Measurements from ENCODE around the gene OXLD1. TPM values are rescaled to one million over a fixed set of nuclear protein-coding genes. Genes with fewer than 3 reads are reported as not detected.

OXLD1 gene
- total RNA-seq, 1 experiment from 2014 or later = 37.0 TPM

DNA sequence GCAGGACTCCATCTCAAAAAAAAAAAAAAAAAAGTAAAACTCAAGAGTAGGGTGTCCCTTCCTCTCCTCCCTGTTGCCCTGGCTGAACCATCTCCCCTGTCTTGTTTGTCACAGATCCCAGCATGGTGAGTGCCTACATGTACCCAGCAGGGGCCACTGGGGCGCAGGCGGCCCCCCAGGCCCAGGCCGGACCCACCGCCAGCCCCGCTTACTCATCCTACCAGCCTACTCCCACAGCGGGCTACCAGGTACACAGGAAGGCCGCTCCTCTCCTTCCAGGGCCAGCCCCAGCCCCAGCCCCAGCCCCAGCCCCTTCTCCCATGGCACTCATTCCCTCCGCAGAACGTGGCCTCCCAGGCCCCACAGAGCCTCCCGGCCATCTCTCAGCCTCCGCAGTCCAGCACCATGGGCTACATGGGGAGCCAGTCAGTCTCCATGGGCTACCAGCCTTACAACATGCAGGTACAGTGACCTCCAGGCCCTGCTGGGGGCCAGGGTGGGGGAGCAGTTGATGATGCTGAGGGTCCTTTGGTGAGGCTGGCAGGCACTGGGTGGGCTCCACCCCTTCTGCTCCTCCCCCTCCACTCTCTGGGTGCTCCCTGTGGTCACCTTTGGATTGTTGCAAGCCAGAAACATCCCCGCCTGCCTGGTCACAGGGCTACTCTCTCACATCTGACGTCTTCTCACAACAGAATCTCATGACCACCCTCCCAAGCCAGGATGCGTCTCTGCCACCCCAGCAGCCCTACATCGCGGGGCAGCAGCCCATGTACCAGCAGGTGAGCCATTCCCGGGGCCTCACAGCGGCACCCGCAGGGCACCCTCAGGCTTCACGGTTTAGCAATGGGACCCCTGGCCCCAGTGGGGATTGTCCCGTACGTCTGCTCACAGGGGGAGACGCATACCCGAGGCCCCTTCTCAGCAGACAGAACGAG, 34.2 kb upstream of the OXLD1 start:
- TF ChIP-seq, protein P1, sequence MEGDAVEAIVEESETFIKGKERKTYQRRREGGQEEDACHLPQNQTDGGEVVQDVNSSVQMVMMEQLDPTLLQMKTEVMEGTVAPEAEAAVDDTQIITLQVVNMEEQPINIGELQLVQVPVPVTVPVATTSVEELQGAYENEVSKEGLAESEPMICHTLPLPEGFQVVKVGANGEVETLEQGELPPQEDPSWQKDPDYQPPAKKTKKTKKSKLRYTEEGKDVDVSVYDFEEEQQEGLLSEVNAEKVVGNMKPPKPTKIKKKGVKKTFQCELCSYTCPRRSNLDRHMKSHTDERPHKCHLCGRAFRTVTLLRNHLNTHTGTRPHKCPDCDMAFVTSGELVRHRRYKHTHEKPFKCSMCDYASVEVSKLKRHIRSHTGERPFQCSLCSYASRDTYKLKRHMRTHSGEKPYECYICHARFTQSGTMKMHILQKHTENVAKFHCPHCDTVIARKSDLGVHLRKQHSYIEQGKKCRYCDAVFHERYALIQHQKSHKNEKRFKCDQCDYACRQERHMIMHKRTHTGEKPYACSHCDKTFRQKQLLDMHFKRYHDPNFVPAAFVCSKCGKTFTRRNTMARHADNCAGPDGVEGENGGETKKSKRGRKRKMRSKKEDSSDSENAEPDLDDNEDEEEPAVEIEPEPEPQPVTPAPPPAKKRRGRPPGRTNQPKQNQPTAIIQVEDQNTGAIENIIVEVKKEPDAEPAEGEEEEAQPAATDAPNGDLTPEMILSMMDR (IDR thresholded peaks at IDR 0.05; ENCODE audit: insufficient read depth in 1 of 2, low read depth in 1 of 2, low read length in 1 of 2, severe bottlenecking in 1 of 2, unreplicated experiment in 1 of 2) = no peak
- Mint-ChIP-seq H3K27me3 (ENCODE audit: insufficient read depth, unreplicated experiment) (no peaks in the 10 kb centered on the region), H3K4me3 (ENCODE audit: unreplicated experiment) (peak overlapping the region; percentile 93), H3K9me3 (ENCODE audit: unreplicated experiment) (no peaks in the 10 kb centered on the region), H3K4me1 (ENCODE audit: low read depth, unreplicated experiment) (peaks cover 23% of the 10 kb centered on the region), H3K27ac (ENCODE audit: unreplicated experiment) (peak overlapping the region; percentile 12), H3K36me3 (ENCODE audit: insufficient read depth, unreplicated experiment) (peaks cover 99% of the 10 kb centered on the region)
- intact Hi-C loops (cut with micrococcal nuclease; ENCODE audit: unreplicated experiment) = no loop called here
- ChIA-PET POLR2A (interaction anchor here (0.5 to 3.0 kb wide), 2 partner anchors 17 to 62 kb away, joined by 3 to 45 read pairs; partner anchors contain the start of genes ARL16 and HGS), CTCF (interaction anchor here (0.9 kb wide), 1 partner anchor 181 kb away, joined by 4 read pairs; no protein-coding TSS in a partner anchor)
- no peak for DNase-seq
- peaks cover 8% of the 10 kb centered on the region for H3K36me3 ChIP-seq (ENCODE audit: control insufficient read depth, insufficient read depth, low read length)
- no TSS peak for BruUV-seq (replicated peaks)
- H3K4me1 ChIP-seq = peaks cover 18% of the 10 kb centered on the region
- H3K27me3 ChIP-seq (replicated peaks; ENCODE audit: control insufficient read depth, insufficient read depth, low read length) = no peaks in the 10 kb centered on the region
- H3K9me3 ChIP-seq = no peaks in the 10 kb centered on the region
- no peak overlapping the region for H3K4me3 ChIP-seq (ENCODE audit: low read depth, low read length)

DNA sequence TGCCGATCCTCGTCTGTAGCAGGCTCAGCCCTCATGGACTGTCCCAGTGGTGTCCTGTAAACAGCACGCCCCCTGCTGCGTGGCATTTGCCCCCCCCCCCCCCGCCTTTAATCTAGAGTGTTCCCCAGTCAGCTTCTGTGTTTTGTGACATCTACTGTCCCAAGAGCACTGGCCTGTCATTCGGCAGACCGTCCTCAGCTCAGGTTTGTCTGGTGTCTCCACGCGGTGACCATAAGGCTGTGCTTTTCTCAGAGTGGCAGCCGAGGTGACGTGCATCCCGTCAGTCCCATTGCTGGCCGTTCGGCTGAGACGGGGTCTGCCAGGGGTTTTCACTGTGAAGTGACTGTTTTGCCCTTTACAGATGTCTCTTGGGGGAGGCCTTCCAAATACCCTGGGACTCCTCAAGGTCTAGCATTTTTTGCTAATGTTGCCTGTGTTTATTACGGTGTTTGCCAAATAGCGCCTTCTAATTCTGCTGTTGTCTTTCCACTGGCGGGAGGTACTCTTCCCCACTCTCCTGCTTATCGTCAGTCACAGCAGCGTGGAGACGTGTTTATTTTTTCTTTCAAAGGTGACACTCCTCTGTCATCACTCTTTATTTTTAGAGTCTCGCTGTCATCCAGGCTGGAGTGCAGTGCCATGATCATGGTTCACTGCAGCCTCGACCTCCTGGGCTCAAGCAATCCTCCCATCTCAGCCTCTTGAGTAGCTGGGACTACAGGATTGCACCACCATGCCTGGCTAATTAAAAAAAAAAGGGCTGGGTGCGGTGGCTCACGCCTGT, 31.0 kb upstream of the OXLD1 start:
- peaks cover 7% of the 10 kb centered on the region for H3K36me3 ChIP-seq (ENCODE audit: control insufficient read depth, insufficient read depth, low read length)
- H3K4me1 Mint-ChIP-seq (ENCODE audit: low read depth, unreplicated experiment) = peaks cover 20% of the 10 kb centered on the region
- peaks cover 87% of the 10 kb centered on the region for H3K36me3 Mint-ChIP-seq (ENCODE audit: insufficient read depth, unreplicated experiment)
- H3K27me3 Mint-ChIP-seq (ENCODE audit: insufficient read depth, unreplicated experiment) = no peaks in the 10 kb centered on the region
- H3K27me3 ChIP-seq (replicated peaks; ENCODE audit: control insufficient read depth, insufficient read depth, low read length) = no peaks in the 10 kb centered on the region
- H3K4me1 ChIP-seq = peaks cover 11% of the 10 kb centered on the region
- H3K9me3 Mint-ChIP-seq (ENCODE audit: unreplicated experiment) = no peaks in the 10 kb centered on the region
- BruUV-seq (replicated peaks) = no TSS peak
- peak overlapping the region; percentile 69 for H3K27ac Mint-ChIP-seq (ENCODE audit: unreplicated experiment)
- intact Hi-C loops (cut with micrococcal nuclease; ENCODE audit: unreplicated experiment) = no loop called here
- H3K4me3 ChIP-seq (ENCODE audit: low read depth, low read length) = no peak overlapping the region
- H3K9me3 ChIP-seq = no peaks in the 10 kb centered on the region
- ChIA-PET POLR2A (no interaction called here), CTCF (no interaction called here)
- TF ChIP-seq, protein P1 (IDR thresholded peaks at IDR 0.05; ENCODE audit: insufficient read depth in 1 of 2, low read depth in 1 of 2, low read length in 1 of 2, severe bottlenecking in 1 of 2, unreplicated experiment in 1 of 2) = no peak
- DNase-seq = no peak
- no peak overlapping the region for H3K4me3 Mint-ChIP-seq (ENCODE audit: unreplicated experiment)

DNA sequence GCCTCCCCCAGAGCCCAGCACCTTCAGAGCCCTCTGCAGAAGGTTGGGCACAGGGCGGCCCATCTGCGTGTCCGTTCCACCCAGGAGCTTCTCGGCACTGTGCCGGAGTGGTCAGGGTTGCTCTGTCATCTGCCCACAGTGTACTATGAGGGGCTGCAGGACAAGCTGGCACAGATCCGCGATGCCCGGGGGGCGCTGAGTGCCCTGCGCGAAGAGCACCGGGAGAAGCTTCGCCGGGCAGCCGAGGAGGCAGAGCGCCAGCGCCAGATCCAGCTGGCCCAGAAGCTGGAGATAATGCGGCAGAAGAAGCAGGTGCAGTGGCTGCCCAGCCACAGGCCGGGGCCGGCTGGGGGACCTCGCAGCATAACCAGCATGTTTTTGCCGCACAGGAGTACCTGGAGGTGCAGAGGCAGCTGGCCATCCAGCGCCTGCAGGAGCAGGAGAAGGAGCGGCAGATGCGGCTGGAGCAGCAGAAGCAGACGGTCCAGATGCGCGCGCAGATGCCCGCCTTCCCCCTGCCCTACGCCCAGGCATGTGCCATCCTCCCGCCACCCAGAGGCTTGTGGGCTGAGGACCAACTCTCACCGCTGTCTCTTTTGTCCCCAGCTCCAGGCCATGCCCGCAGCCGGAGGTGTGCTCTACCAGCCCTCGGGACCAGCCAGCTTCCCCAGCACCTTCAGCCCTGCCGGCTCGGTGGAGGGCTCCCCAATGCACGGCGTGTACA, 30.0 kb upstream of the OXLD1 start:
- H3K4me1 Mint-ChIP-seq (ENCODE audit: low read depth, unreplicated experiment) = peaks cover 9% of the 10 kb centered on the region
- Histone ChIP-seq H3K36me3 (ENCODE audit: control insufficient read depth, insufficient read depth, low read length) (peaks cover 4% of the 10 kb centered on the region), H3K4me3 (ENCODE audit: low read depth, low read length) (no peak overlapping the region), H3K4me1 (peaks cover 2% of the 10 kb centered on the region), H3K27me3 (replicated peaks; ENCODE audit: control insufficient read depth, insufficient read depth, low read length) (no peaks in the 10 kb centered on the region), H3K9me3 (no peaks in the 10 kb centered on the region)
- POLR2A ChIA-PET = no interaction called here
- TSS peak; percentile 33 for BruUV-seq (replicated peaks)
- H3K27ac Mint-ChIP-seq (ENCODE audit: unreplicated experiment) = no peak overlapping the region
- no peak for DNase-seq
- H3K27me3 Mint-ChIP-seq (ENCODE audit: insufficient read depth, unreplicated experiment) = no peaks in the 10 kb centered on the region
- intact Hi-C loops (cut with micrococcal nuclease; ENCODE audit: unreplicated experiment) = no loop called here
- CTCF ChIA-PET = interaction anchor here (0.5 kb wide), 1 partner anchor 11 kb away, joined by 3 read pairs; no protein-coding TSS in a partner anchor
- H3K9me3 Mint-ChIP-seq (ENCODE audit: unreplicated experiment) = no peaks in the 10 kb centered on the region
- H3K4me3 Mint-ChIP-seq (ENCODE audit: unreplicated experiment) = no peak overlapping the region
- peaks cover 87% of the 10 kb centered on the region for H3K36me3 Mint-ChIP-seq (ENCODE audit: insufficient read depth, unreplicated experiment)
- TF ChIP-seq, protein P1 (IDR thresholded peaks at IDR 0.05; ENCODE audit: insufficient read depth in 1 of 2, low read depth in 1 of 2, low read length in 1 of 2, severe bottlenecking in 1 of 2, unreplicated experiment in 1 of 2) = no peak
